ENCODE measurements around the gene GNB3.

DNA sequence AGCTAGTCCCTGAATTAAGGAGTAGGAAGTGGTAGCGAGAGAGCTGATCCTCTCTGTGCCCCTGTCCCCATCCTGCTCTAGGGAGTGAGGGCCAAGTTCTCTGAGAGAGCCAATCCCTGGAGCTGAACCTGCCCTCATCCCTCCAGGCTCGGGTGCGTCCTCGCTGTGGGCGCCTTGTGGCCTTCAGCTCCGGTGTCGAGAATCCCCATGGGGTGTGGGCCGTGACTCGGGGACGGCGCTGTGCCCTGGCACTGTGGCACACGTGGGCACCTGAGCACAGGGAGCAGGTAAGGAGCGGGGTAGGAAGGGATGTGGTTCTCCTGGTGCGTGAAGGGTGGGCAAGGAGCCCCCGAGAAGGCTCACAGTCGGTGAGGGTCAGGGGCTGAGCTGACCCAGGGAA is 1.9 kb upstream of the GNB3 start:
- no peak for TF ChIP-seq POLR2A (IDR thresholded peaks at IDR 0.05)
- TF ChIP-seq, protein P1, sequence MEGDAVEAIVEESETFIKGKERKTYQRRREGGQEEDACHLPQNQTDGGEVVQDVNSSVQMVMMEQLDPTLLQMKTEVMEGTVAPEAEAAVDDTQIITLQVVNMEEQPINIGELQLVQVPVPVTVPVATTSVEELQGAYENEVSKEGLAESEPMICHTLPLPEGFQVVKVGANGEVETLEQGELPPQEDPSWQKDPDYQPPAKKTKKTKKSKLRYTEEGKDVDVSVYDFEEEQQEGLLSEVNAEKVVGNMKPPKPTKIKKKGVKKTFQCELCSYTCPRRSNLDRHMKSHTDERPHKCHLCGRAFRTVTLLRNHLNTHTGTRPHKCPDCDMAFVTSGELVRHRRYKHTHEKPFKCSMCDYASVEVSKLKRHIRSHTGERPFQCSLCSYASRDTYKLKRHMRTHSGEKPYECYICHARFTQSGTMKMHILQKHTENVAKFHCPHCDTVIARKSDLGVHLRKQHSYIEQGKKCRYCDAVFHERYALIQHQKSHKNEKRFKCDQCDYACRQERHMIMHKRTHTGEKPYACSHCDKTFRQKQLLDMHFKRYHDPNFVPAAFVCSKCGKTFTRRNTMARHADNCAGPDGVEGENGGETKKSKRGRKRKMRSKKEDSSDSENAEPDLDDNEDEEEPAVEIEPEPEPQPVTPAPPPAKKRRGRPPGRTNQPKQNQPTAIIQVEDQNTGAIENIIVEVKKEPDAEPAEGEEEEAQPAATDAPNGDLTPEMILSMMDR (IDR thresholded peaks at IDR 0.05): no peak

All from lower leg skin (tissue), 3 donors.